Lower lobe of right lung (tissue), 2 donors: ENCODE measurements around the gene C1QTNF5. TPM values are rescaled to one million over a fixed set of nuclear protein-coding genes. Genes with fewer than 3 reads are reported as not detected.

Experiments used
- ATAC-seq, 2 donors: fragments of 200-7000 bp; cut with Tn5 transposase; one replicate each; pipeline ENCODE4 v1.9.1; 2020 to 2022; ENCODE audit warnings: mild to moderate bottlenecking in 2 of 2, moderate library complexity in 2 of 2
- DNase-seq: peaks from one replicate; pipeline ENCODE4 v3.0.0-alpha.2; 2020
- H3K27ac ChIP-seq: fragments of 200-600 bp; one replicate; pipeline ENCODE4 v1.8.0; 2022
- H3K27me3 ChIP-seq: fragments of 200-600 bp; one replicate; pipeline ENCODE4 v1.8.0; 2022; ENCODE audit warnings: low read depth
- H3K36me3 ChIP-seq: fragments of 200-600 bp; one replicate; pipeline ENCODE4 v1.8.0; 2022; ENCODE audit warnings: mild to moderate bottlenecking
- H3K4me1 ChIP-seq: fragments of 200-600 bp; one replicate; pipeline ENCODE4 v1.8.0; 2022
- H3K4me3 ChIP-seq: fragments of 200-600 bp; one replicate; pipeline ENCODE4 v1.8.0; 2022; ENCODE audit warnings: mild to moderate bottlenecking
- H3K9me3 ChIP-seq: fragments of 200-600 bp; one replicate; pipeline ENCODE4 v1.8.0; 2022
- CTCF ChIP-seq: fragments of 200-600 bp; IDR thresholded peaks from one replicate; pipeline ENCODE4 v1.8.0; 2022; ENCODE audit warnings: antibody characterized with exemption, mild to moderate bottlenecking
- intact Hi-C: fragments of 100-400 bp; cut with DNase I; formaldehyde crosslinking; loops from one replicate; pipeline ENCODE4 v1.11.0; 2022
- total RNA-seq: library from RNA; stranded (reverse); fragmentation: NEBNext Ultra II Directional; extraction: Animal tissue kit (Norgen Biotek cat#: 25700); gene quantifications from one replicate; pipeline ENCODE4 v1.2.1, GENCODE V29; 2021
- donor health status: DM: no; HTN: yes; CAD: no; lungs with severe emphysema.

Gene C1QTNF5
- total RNA-seq, 1 donor from 2014 or later, result 28.2 TPM

GRCh38 chr11:119314726-119315125 is 26.0 kb downstream of the C1QTNF5 start:
- ATAC-seq (no peak), DNase-seq (no peak)
- Histone ChIP-seq H3K36me3 (peaks cover 21% of the 10 kb centered on the region), H3K27me3 (peaks cover 45% of the 10 kb centered on the region), H3K4me3 (peak overlapping the region; percentile 51), H3K4me1 (peaks cover 52% of the 10 kb centered on the region), H3K9me3 (no peaks in the 10 kb centered on the region), H3K27ac (peak overlapping the region; percentile 90)
- intact Hi-C loops, result no loop called here
- no peak for TF ChIP-seq CTCF

GRCh38 chr11:119310682-119311052 is 30.0 kb downstream of the C1QTNF5 start:
- H3K27me3 ChIP-seq, result peaks cover 14% of the 10 kb centered on the region
- H3K4me3 ChIP-seq, result no peak overlapping the region
- ATAC-seq, result no peak

GRCh38 chr11:119309953-119310681 is 30.6 kb downstream of the C1QTNF5 start:
- ATAC-seq (peak in 1 of 2 donors; percentile 4), DNase-seq (no peak)
- intact Hi-C loops, result no loop called here
- Histone ChIP-seq H3K9me3 (no peaks in the 10 kb centered on the region), H3K4me3 (no peak overlapping the region), H3K4me1 (peaks cover 8% of the 10 kb centered on the region), H3K27ac (no peak overlapping the region), H3K27me3 (peaks cover 8% of the 10 kb centered on the region), H3K36me3 (peaks cover 48% of the 10 kb centered on the region)
- TF ChIP-seq CTCF, result no peak

More at GRCh38 chr11:119310682-119311052, 30.0 kb downstream of the C1QTNF5 start:
- H3K4me1 ChIP-seq, result peaks cover 13% of the 10 kb centered on the region
- TF ChIP-seq CTCF, result no peak
- H3K9me3 ChIP-seq, result no peaks in the 10 kb centered on the region
- no peak overlapping the region for H3K27ac ChIP-seq
- intact Hi-C loops, result no loop called here
- peaks cover 48% of the 10 kb centered on the region for H3K36me3 ChIP-seq
- no peak for DNase-seq

DNA sequence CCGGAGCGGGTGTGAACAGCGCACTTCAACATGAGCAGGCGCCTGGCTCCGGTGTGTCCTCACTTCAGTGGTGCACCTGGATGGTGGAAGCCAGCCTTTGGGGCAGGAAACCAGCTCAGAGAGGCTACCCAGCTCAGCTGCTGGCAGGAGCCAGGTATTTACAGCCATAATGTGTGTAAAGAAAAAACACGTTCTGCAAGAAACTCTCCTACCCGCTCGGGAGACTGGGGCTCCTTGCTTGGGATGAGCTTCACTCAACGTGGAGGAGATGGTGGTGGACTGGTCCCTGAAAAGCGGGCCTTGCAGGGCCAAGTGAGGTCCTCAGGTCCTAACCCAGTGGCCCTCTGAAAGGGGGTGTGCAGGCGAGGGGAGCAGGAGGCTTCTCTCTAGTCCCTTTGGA is 31.3 kb downstream of the C1QTNF5 start:
- Histone ChIP-seq H3K27ac (no peak overlapping the region), H3K4me1 (peaks cover under 1% of the 10 kb centered on the region), H3K4me3 (no peak overlapping the region), H3K9me3 (no peaks in the 10 kb centered on the region), H3K36me3 (peaks cover 46% of the 10 kb centered on the region), H3K27me3 (peaks cover 2% of the 10 kb centered on the region)
- TF ChIP-seq CTCF, result no peak
- intact Hi-C loops, result no loop called here
- ATAC-seq (no peak), DNase-seq (no peak)

GRCh38 chr11:119307974-119308373 is 32.7 kb downstream of the C1QTNF5 start:
- Histone ChIP-seq H3K36me3 (peaks cover 53% of the 10 kb centered on the region), H3K4me1 (no peaks in the 10 kb centered on the region), H3K27me3 (no peaks in the 10 kb centered on the region), H3K9me3 (no peaks in the 10 kb centered on the region), H3K27ac (no peak overlapping the region), H3K4me3 (no peak overlapping the region)
- TF ChIP-seq CTCF, result no peak
- ATAC-seq, result no peak
- intact Hi-C loops, result no loop called here
- DNase-seq, result no peak
